Measurements from ENCODE around the gene KPNA5. TPM values are rescaled to one million over a fixed set of nuclear protein-coding genes. Genes with fewer than 3 reads are reported as not detected.

KPNA5 gene
- total RNA-seq, 1 donor from 2014 or later = 13.5 TPM

DNA sequence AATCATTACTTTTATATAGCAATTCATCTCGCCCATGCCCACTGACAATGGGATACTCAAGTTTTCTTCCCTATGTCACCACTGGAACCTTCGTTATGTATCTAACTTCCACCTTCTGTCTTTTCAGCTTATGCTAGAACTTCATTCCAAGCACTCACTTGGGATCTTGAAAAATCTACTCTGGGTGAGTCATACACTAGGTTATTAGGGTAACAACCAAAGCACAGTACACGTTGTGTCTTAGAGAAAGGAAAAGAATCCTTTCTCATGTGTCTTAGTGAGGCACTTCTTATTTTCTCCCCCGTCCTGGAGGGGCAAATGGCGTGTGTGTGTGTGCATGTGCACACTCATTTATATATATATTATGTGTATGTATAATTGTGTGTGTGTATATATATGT lies 102.8 kb downstream of the KPNA5 start:
- no peak for DNase-seq (ENCODE audit: low spot score)

Other genes starting within 250 kb of the KPNA5 start
- gene CALHM6, start 219.8 kb upstream of the KPNA5 start, total RNA-seq = 0.77 TPM
- 2.8 TPM for gene CALHM5, start 169.6 kb upstream of the KPNA5 start, total RNA-seq
- not detected for gene TRAPPC3L, start 135.5 kb upstream of the KPNA5 start, total RNA-seq
- not detected for gene CALHM4, start 127.5 kb upstream of the KPNA5 start, total RNA-seq
- gene RWDD1, start 109.7 kb upstream of the KPNA5 start, total RNA-seq = 49.7 TPM
- 0.58 TPM for gene RSPH4A, start 64.7 kb upstream of the KPNA5 start, total RNA-seq
- 9.2 TPM for gene ZUP1, start 12.4 kb upstream of the KPNA5 start, total RNA-seq
- 5.1 TPM for gene FAM162B, start 84.5 kb downstream of the KPNA5 start, total RNA-seq
- not detected for gene GPRC6A, start 147.9 kb downstream of the KPNA5 start, total RNA-seq
- gene RFX6, start 196.0 kb downstream of the KPNA5 start, total RNA-seq = not detected

Measured in mesenteric fat pad (tissue), 1 donor.